Suprapubic skin (tissue), 4 donors: ENCODE results near the gene TCEA2. TPM values are rescaled to one million over a fixed set of nuclear protein-coding genes. Genes with fewer than 3 reads are reported as not detected.

ENCODE experiments used
- DNase-seq, 2 donors: peaks; one replicate each; pipeline ENCODE4 v3.0.0-alpha.2; 2019; ENCODE audit warnings: low spot score in 2 of 2
- H3K27ac ChIP-seq: fragments of 200-600 bp; sonication (generic); one replicate; pipeline ENCODE4 v1.5.1; 2019
- H3K27me3 ChIP-seq: fragments of 200-600 bp; sonication (generic); one replicate; pipeline ENCODE4 v1.5.1; 2019
- H3K36me3 ChIP-seq: fragments of 200-600 bp; sonication (generic); one replicate; pipeline ENCODE4 v1.5.1; 2019
- H3K4me1 ChIP-seq: fragments of 200-600 bp; sonication (generic); one replicate; pipeline ENCODE4 v1.5.1; 2019
- H3K4me3 ChIP-seq: fragments of 200-600 bp; sonication (generic); one replicate; pipeline ENCODE4 v1.5.1; 2019; ENCODE audit warnings: mild to moderate bottlenecking
- H3K9me3 ChIP-seq: fragments of 200-600 bp; sonication (generic); one replicate; pipeline ENCODE4 v1.5.1; 2019
- CTCF ChIP-seq, 2 donors: fragments of 200-600 bp in 1 of 2; fragments of 450-650 bp in 1 of 2; sonication (generic) in 1 of 2; IDR thresholded peaks; one replicate each; pipeline ENCODE4 v1.5.1; 2016 to 2019; ENCODE audit warnings: antibody characterized with exemption in 2 of 2, mild to moderate bottlenecking in 1 of 2, moderate library complexity in 1 of 2
- EP300 ChIP-seq: sonication (generic); formaldehyde crosslinking; IDR thresholded peaks from one replicate; pipeline ENCODE4 v1.6.1; 2017; ENCODE audit warnings: antibody characterized with exemption
- POLR2A ChIP-seq, 2 donors: fragments of 450-650 bp; IDR thresholded peaks; one replicate each; pipeline ENCODE4 v1.6.1; 2017; ENCODE audit warnings: antibody characterized with exemption in 2 of 2, mild to moderate bottlenecking in 2 of 2, moderate library complexity in 2 of 2
- POLR2AphosphoS5 ChIP-seq, 3 donors: sonication (generic); formaldehyde crosslinking; IDR thresholded peaks; one replicate each; pipeline ENCODE4 v1.6.1; 2017; ENCODE audit warnings: antibody characterized with exemption in 3 of 3
- WGBS: methylation state at CpG from one replicate; pipeline ENCODE4 v1.1.5; 2018; 5-methylcytosine and 5-hydroxymethylcytosine counted together
- total RNA-seq, 4 donors: library from RNA; depleted of rRNA; stranded (reverse); fragments of >200 nt; gene quantifications; one replicate each; pipeline ENCODE4 v1.1.0, GENCODE V29; 2016

Gene TCEA2
- total RNA-seq, 4 donors from 2014 or later: 8.6 to 27.9 (median 13.2) TPM

- no peaks in the 10 kb centered on the region for H3K36me3 ChIP-seq
- no peaks in the 10 kb centered on the region for H3K9me3 ChIP-seq
- TF ChIP-seq POLR2A (IDR thresholded peaks at IDR 0.05) (no peak), CTCF (IDR thresholded peaks at IDR 0.05) (no peak), POLR2AphosphoS5 (IDR thresholded peaks at IDR 0.05) (no peak), EP300 (no peak)
- peak within 1 kb of the TSS; percentile 43 for H3K4me3 ChIP-seq
- DNase-seq: no peak
- peaks cover 47% of the 10 kb centered on the region for H3K4me1 ChIP-seq
- H3K27me3 ChIP-seq: peaks cover 71% of the 10 kb centered on the region
- WGBS: 0% methylated on average over 7 of the region's 111 CpGs
- H3K27ac ChIP-seq: peak within 1 kb of the TSS; percentile 47
Measured at GRCh38 chr20:64049060-64049877, 13.7 kb upstream of the TCEA2 start, which contains the start of gene SOX18. SOX18 (minus strand) TSS chr20:64049639; CDS start chr20:64049516, 123 bp downstream.

GRCh38 chr20:64049878-64050260, 13.1 kb upstream of the TCEA2 start:
- peak overlapping the region; percentile 47 for H3K27ac ChIP-seq
- H3K9me3 ChIP-seq: no peaks in the 10 kb centered on the region
- peaks cover 44% of the 10 kb centered on the region for H3K4me1 ChIP-seq
- 47% methylated on average over 3 of the region's 16 CpGs for WGBS
- TF ChIP-seq CTCF (IDR thresholded peaks at IDR 0.05): no peak
- no peak for TF ChIP-seq POLR2A (IDR thresholded peaks at IDR 0.05)
- TF ChIP-seq EP300: no peak
- no peak for TF ChIP-seq POLR2AphosphoS5 (IDR thresholded peaks at IDR 0.05)
- no peak for DNase-seq
- peaks cover 71% of the 10 kb centered on the region for H3K27me3 ChIP-seq
- peak overlapping the region; percentile 43 for H3K4me3 ChIP-seq
- no peaks in the 10 kb centered on the region for H3K36me3 ChIP-seq

GRCh38 chr20:64050261-64051032, 12.6 kb upstream of the TCEA2 start:
- Histone ChIP-seq H3K9me3 (no peaks in the 10 kb centered on the region), H3K36me3 (no peaks in the 10 kb centered on the region), H3K27me3 (peaks cover 68% of the 10 kb centered on the region), H3K4me3 (peak overlapping the region; percentile 43), H3K4me1 (peaks cover 44% of the 10 kb centered on the region), H3K27ac (peak overlapping the region; percentile 47)
- DNase-seq: no peak
- no peak for TF ChIP-seq POLR2A (IDR thresholded peaks at IDR 0.05)
- TF ChIP-seq POLR2AphosphoS5 (IDR thresholded peaks at IDR 0.05): no peak
- TF ChIP-seq CTCF (IDR thresholded peaks at IDR 0.05): no peak
- no peak for TF ChIP-seq EP300
- WGBS: 80% methylated on average over 1 of the region's 23 CpGs

GRCh38 chr20:64051033-64051452, 12.0 kb upstream of the TCEA2 start:
- WGBS: 73% methylated on average over 3 of the region's 11 CpGs
- Histone ChIP-seq H3K4me3 (no peak overlapping the region), H3K9me3 (no peaks in the 10 kb centered on the region), H3K36me3 (no peaks in the 10 kb centered on the region), H3K27ac (peak overlapping the region; percentile 47), H3K4me1 (peaks cover 49% of the 10 kb centered on the region), H3K27me3 (peaks cover 66% of the 10 kb centered on the region)
- no peak for DNase-seq
- TF ChIP-seq CTCF (IDR thresholded peaks at IDR 0.05) (no peak), POLR2AphosphoS5 (IDR thresholded peaks at IDR 0.05) (no peak), POLR2A (IDR thresholded peaks at IDR 0.05) (no peak), EP300 (no peak)
